HCT116 (cell line): ENCODE data around the gene TGM1. TPM values are rescaled to one million over a fixed set of nuclear protein-coding genes. Genes with fewer than 3 reads are reported as not detected.

ENCODE experiments used
- ATAC-seq: fragments of 200-7000 bp; cut with Tn5 transposase; 2 replicates; pipeline ENCODE4 v1.9.1; 2020; ENCODE audit warnings: mild to moderate bottlenecking, moderate library complexity
- BruUV-seq: library from RNA; stranded (reverse); fragments of 400-500 nt; replicated peaks from 2 replicates; lab custom pipeline; 2021; lab: Mats Ljungman, UMichigan
- CTCF ChIA-PET: fragments of 300-600 bp; sonication (Branson Sonifier 250); formaldehyde crosslinking; loops from one replicate; lab custom pipeline; 2021; ENCODE audit warnings: antibody characterized with exemption; lab: Charles Lee
- POLR2A ChIA-PET: fragments of 300-600, 350-600 bp; sonication (Branson Sonifier 250); formaldehyde crosslinking; loops from one replicate; lab custom pipeline; 2021; ENCODE audit warnings: antibody characterized with exemption; lab: Charles Lee
- RAD21 ChIA-PET, 2 experiments: fragments of 300-600 bp; sonication (Branson Sonifier 250); formaldehyde crosslinking; loops; one replicate each; lab custom pipeline; 2023; ENCODE audit warnings: low total read pairs in 2 of 2; ENCODE audit not compliant: uncharacterized antibody in 2 of 2, unreplicated experiment in 2 of 2, low non-redundant PET in 1 of 2; lab: Charles Lee
- DNase-seq: peaks from one replicate; pipeline ENCODE4 v3.0.0-alpha.2; 2010; ENCODE audit warnings: low read depth, low spot score
- H2AFZ ChIP-seq: fragments of 200-600 bp; shearing (Covaris generic), sonication (generic); 2 replicates; pipeline ENCODE4 v1.6.1; 2017; ENCODE audit warnings: low read depth, mixed run types, mixed read lengths, antibody characterized with exemption, low read length; ENCODE audit not compliant: poor library complexity, severe bottlenecking
- H3K27ac ChIP-seq: 2 replicates; pipeline ENCODE4 v1.5.1; 2012; ENCODE audit warnings: low read depth, low read length
- H3K27me3 ChIP-seq: fragments of 200-600 bp; sonication (generic); 2 replicates; pipeline ENCODE4 v1.6.1; 2016; ENCODE audit warnings: mixed run types, low read length, mixed read lengths; ENCODE audit not compliant: insufficient read depth
- H3K36me3 ChIP-seq, 2 experiments: fragments of 200-500 bp in 1 of 2; fragments of 200-600 bp in 1 of 2; sonication (Bioruptor generic) in 1 of 2; sonication (generic) in 1 of 2; 2 replicates each; pipeline versions ENCODE4 v1.5.1 to v1.6.1; 2014 to 2016; ENCODE audit warnings: low read length in 2 of 2, inconsistent platforms in 1 of 2, mixed read lengths in 1 of 2, mixed run types in 1 of 2; ENCODE audit not compliant: insufficient read depth in 2 of 2, control insufficient read depth in 1 of 2
- H3K4me1 ChIP-seq, 2 experiments: fragments of 200-600 bp in 1 of 2; sonication (generic) in 1 of 2; 2 replicates each; pipeline versions ENCODE4 v1.5.1 to v1.6.1; 2012 to 2017; ENCODE audit warnings: low read length in 2 of 2, inconsistent platforms in 1 of 2, mild to moderate bottlenecking in 1 of 2, mixed read lengths in 1 of 2, mixed run types in 1 of 2, moderate library complexity in 1 of 2; ENCODE audit not compliant: insufficient read depth in 2 of 2, control insufficient read depth in 1 of 2
- H3K4me2 ChIP-seq: fragments of 200-600 bp; sonication (generic); 2 replicates; pipeline ENCODE4 v1.6.1; 2017; ENCODE audit warnings: mixed run types, low read length, mixed read lengths
- H3K4me3 ChIP-seq, 2 experiments: fragments of 200-600 bp in 1 of 2; sonication (generic) in 1 of 2; replicated peaks in 1 of 2; 2 replicates each; pipeline ENCODE4 v1.5.1; 2011 to 2016; ENCODE audit warnings: low read length in 2 of 2, control low read depth in 1 of 2, low read depth in 1 of 2, mild to moderate bottlenecking in 1 of 2, mixed read lengths in 1 of 2, mixed run types in 1 of 2
- H3K79me2 ChIP-seq: fragments of 200-600 bp; sonication (generic); 2 replicates; pipeline ENCODE4 v1.6.1; 2017; ENCODE audit warnings: mild to moderate bottlenecking, mixed run types, low read length, moderate library complexity, mixed read lengths; ENCODE audit not compliant: insufficient read depth
- H3K9ac ChIP-seq: fragments of 200-600 bp; sonication (generic); 2 replicates; pipeline ENCODE4 v1.6.1; 2016; ENCODE audit warnings: low read length, mixed read lengths
- H3K9me2 ChIP-seq: fragments of 200-600 bp; sonication (generic), shearing (Covaris generic); 2 replicates; pipeline ENCODE4 v1.6.1; 2017; ENCODE audit warnings: mixed run types, mild to moderate bottlenecking, moderate library complexity; ENCODE audit not compliant: insufficient read depth
- H3K9me3 ChIP-seq, 2 experiments: fragments of 200-500 bp in 1 of 2; fragments of 200-600 bp in 1 of 2; sonication (Bioruptor generic) in 1 of 2; sonication (generic) in 1 of 2; 2 replicates each; pipeline ENCODE4 v1.6.1; 2014 to 2017; ENCODE audit warnings: low read length in 2 of 2, mixed read lengths in 2 of 2, inconsistent platforms in 1 of 2, low read depth in 1 of 2, mild to moderate bottlenecking in 1 of 2, mixed run types in 1 of 2, moderate library complexity in 1 of 2; ENCODE audit not compliant: control insufficient read depth in 1 of 2, insufficient read depth in 1 of 2
- H4K20me1 ChIP-seq: fragments of 200-600 bp; sonication (generic), shearing (Covaris generic); 2 replicates; pipeline ENCODE4 v1.6.1; 2017; ENCODE audit warnings: mixed run types, mild to moderate bottlenecking, moderate library complexity; ENCODE audit not compliant: insufficient read depth
- ATF3 ChIP-seq: IDR thresholded peaks from 2 replicates; pipeline ENCODE4 v1.6.1; 2012
- CBX3 ChIP-seq: IDR thresholded peaks from 2 replicates; pipeline ENCODE4 v1.6.1; 2012; ENCODE audit warnings: low read depth
- CEBPB ChIP-seq: IDR thresholded peaks from 2 replicates; pipeline ENCODE4 v1.6.1; 2012; ENCODE audit warnings: low read depth
- EGR1 ChIP-seq: IDR thresholded peaks from 2 replicates; pipeline ENCODE4 v1.6.1; 2012; ENCODE audit warnings: low read depth
- EZH2 ChIP-seq: fragments of 200-600 bp; sonication (generic); IDR thresholded peaks from 2 replicates; pipeline ENCODE4 v1.6.1; 2017; ENCODE audit warnings: antibody characterized with exemption, mixed run types
- EZH2phosphoT487 ChIP-seq: fragments of 200-600 bp; IDR thresholded peaks from 2 replicates; pipeline ENCODE4 v1.6.1; 2018; ENCODE audit warnings: antibody characterized with exemption, borderline replicate concordance
- FOSL1 ChIP-seq: IDR thresholded peaks from 2 replicates; pipeline ENCODE4 v1.6.1; 2012; ENCODE audit warnings: low read depth
- POLR2A ChIP-seq: IDR thresholded peaks from 2 replicates; pipeline ENCODE4 v1.7.0; 2011; ENCODE audit warnings: borderline replicate concordance; ENCODE audit not compliant: insufficient read depth, insufficient read length; ENCODE audit errors: extremely low read depth
- POLR2AphosphoS5 ChIP-seq: IDR thresholded peaks from 2 replicates; pipeline ENCODE4 v1.6.1; 2011; ENCODE audit warnings: mild to moderate bottlenecking, low read depth, low read length, moderate library complexity
- RAD21 ChIP-seq: IDR thresholded peaks from 2 replicates; pipeline ENCODE4 v1.6.1; 2012; ENCODE audit warnings: low read depth, mild to moderate bottlenecking
- SP1 ChIP-seq: IDR thresholded peaks from 2 replicates; pipeline ENCODE4 v1.6.1; 2012; ENCODE audit warnings: low read depth
- SRF ChIP-seq: IDR thresholded peaks from 2 replicates; pipeline ENCODE4 v1.6.1; 2012; ENCODE audit warnings: low read depth
- TCF7L2 ChIP-seq: IDR thresholded peaks from 2 replicates; pipeline ENCODE4 v1.7.0; 2011; ENCODE audit warnings: borderline replicate concordance, inconsistent platforms; ENCODE audit not compliant: insufficient read depth, insufficient read length; ENCODE audit errors: extremely low read depth
- ZFX ChIP-seq: fragments of 450-650 bp; IDR thresholded peaks from 2 replicates; pipeline ENCODE4 v1.6.1; 2017
- ZNF274 ChIP-seq: fragments of 200-500 bp; sonication (Bioruptor generic); IDR thresholded peaks from 2 replicates; pipeline ENCODE4 v1.6.1; 2014; ENCODE audit warnings: mild to moderate bottlenecking, low read depth, low read length, inconsistent platforms
- intact Hi-C: fragments of 100-400 bp; cut with micrococcal nuclease; formaldehyde crosslinking; loops from 2 replicates; pipeline ENCODE4 v1.10.0; 2022
- total RNA-seq: library from RNA; stranded (reverse); gene quantifications from one replicate; pipeline ENCODE4 v1.2.1, GENCODE V29; 2021; ENCODE audit not compliant: unreplicated experiment
- TF ChIP-seq, protein P1 (sequence below): IDR thresholded peaks from 2 replicates; pipeline ENCODE4 v1.6.1; 2012; ENCODE audit warnings: low read depth
- TF ChIP-seq, protein P2 (sequence below), 3 experiments: fragments of 200-600 bp in 1 of 3; sonication (generic) in 1 of 3; IDR thresholded peaks in 2 of 3; conservative IDR thresholded peaks in 1 of 3; 2 replicates each; pipeline ENCODE4 v1.5.1; 2012 to 2017; ENCODE audit warnings: low read depth in 2 of 3, low read length in 2 of 3, antibody characterized with exemption in 1 of 3, borderline replicate concordance in 1 of 3, control low read depth in 1 of 3, mild to moderate bottlenecking in 1 of 3, mixed read lengths in 1 of 3, mixed run types in 1 of 3, moderate library complexity in 1 of 3; ENCODE audit not compliant: insufficient read depth in 1 of 3
- TF ChIP-seq, protein P3 (sequence below): IDR thresholded peaks from 2 replicates; pipeline ENCODE4 v1.6.1; 2011; ENCODE audit warnings: mild to moderate bottlenecking, low read length, moderate library complexity; ENCODE audit not compliant: insufficient replicate concordance; ENCODE audit errors: extremely low read depth
- TF ChIP-seq, protein P4 (sequence below): IDR thresholded peaks from 2 replicates; pipeline ENCODE4 v1.6.1; 2012

Gene TGM1
- total RNA-seq, 1 experiment from 2014 or later: 5.6 TPM

DNA sequence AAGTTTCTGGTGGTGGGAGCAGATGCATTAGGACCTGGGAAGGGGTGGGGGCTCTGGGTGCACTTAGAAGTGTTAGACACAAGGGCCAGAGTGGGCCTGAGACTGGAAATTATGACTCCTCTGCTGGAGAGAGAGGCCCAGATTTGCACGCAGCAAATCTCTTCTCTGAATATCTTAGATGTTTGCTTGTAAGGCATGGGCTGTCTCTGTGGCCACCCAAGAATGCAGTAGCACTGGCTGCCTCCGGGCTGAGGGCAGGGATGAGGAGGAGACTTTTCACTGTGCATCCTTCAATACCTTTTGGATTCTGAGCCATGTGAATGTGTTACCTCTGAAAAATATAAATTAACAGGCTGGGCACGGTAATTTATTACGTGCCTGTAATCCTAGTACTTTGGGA, 22.4 kb upstream of the TGM1 start:
- no peak overlapping the region for H3K27ac ChIP-seq

More for the DNA sequence above, 22.4 kb upstream of the TGM1 start:
- intact Hi-C loops: no loop called here
- H3K4me1 ChIP-seq: no peaks in the 10 kb centered on the region
- no peak overlapping the region for H3K9ac ChIP-seq
- H3K79me2 ChIP-seq: no peaks in the 10 kb centered on the region
- no peak overlapping the region for H3K4me3 ChIP-seq
- no peaks in the 10 kb centered on the region for H3K9me2 ChIP-seq
- ChIA-PET RAD21 (no interaction called here), POLR2A (interaction anchor here (0.7 kb wide), 1 partner anchor 15 kb away, joined by 3 read pairs; no protein-coding TSS in a partner anchor), CTCF (no interaction called here)
- no peaks in the 10 kb centered on the region for H4K20me1 ChIP-seq
- no peaks in the 10 kb centered on the region for H3K27me3 ChIP-seq
- ATAC-seq (no peak), DNase-seq (no peak)
- no TSS peak for BruUV-seq
- TF ChIP-seq CBX3: no peak
- TF ChIP-seq EZH2: no peak
- no peak for TF ChIP-seq TCF7L2
- TF ChIP-seq, protein P1, sequence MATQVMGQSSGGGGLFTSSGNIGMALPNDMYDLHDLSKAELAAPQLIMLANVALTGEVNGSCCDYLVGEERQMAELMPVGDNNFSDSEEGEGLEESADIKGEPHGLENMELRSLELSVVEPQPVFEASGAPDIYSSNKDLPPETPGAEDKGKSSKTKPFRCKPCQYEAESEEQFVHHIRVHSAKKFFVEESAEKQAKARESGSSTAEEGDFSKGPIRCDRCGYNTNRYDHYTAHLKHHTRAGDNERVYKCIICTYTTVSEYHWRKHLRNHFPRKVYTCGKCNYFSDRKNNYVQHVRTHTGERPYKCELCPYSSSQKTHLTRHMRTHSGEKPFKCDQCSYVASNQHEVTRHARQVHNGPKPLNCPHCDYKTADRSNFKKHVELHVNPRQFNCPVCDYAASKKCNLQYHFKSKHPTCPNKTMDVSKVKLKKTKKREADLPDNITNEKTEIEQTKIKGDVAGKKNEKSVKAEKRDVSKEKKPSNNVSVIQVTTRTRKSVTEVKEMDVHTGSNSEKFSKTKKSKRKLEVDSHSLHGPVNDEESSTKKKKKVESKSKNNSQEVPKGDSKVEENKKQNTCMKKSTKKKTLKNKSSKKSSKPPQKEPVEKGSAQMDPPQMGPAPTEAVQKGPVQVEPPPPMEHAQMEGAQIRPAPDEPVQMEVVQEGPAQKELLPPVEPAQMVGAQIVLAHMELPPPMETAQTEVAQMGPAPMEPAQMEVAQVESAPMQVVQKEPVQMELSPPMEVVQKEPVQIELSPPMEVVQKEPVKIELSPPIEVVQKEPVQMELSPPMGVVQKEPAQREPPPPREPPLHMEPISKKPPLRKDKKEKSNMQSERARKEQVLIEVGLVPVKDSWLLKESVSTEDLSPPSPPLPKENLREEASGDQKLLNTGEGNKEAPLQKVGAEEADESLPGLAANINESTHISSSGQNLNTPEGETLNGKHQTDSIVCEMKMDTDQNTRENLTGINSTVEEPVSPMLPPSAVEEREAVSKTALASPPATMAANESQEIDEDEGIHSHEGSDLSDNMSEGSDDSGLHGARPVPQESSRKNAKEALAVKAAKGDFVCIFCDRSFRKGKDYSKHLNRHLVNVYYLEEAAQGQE: no peak
- TF ChIP-seq ZNF274: no peak
- TF ChIP-seq EGR1: no peak
- TF ChIP-seq, protein P2, sequence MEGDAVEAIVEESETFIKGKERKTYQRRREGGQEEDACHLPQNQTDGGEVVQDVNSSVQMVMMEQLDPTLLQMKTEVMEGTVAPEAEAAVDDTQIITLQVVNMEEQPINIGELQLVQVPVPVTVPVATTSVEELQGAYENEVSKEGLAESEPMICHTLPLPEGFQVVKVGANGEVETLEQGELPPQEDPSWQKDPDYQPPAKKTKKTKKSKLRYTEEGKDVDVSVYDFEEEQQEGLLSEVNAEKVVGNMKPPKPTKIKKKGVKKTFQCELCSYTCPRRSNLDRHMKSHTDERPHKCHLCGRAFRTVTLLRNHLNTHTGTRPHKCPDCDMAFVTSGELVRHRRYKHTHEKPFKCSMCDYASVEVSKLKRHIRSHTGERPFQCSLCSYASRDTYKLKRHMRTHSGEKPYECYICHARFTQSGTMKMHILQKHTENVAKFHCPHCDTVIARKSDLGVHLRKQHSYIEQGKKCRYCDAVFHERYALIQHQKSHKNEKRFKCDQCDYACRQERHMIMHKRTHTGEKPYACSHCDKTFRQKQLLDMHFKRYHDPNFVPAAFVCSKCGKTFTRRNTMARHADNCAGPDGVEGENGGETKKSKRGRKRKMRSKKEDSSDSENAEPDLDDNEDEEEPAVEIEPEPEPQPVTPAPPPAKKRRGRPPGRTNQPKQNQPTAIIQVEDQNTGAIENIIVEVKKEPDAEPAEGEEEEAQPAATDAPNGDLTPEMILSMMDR (IDR thresholded peaks at IDR 0.05 in 2 of 3, conservative IDR thresholded peaks at IDR 0.05 in 1 of 3; ENCODE audit: borderline replicate concordance in 1 of 3, insufficient read depth in 1 of 3, low read depth in 2 of 3, low read length in 2 of 3): no peak
- no peak for TF ChIP-seq RAD21
- TF ChIP-seq ATF3: no peak
- no peak for TF ChIP-seq EZH2phosphoT487
- TF ChIP-seq POLR2AphosphoS5: no peak
- no peak for TF ChIP-seq CEBPB
- TF ChIP-seq POLR2A: no peak
- TF ChIP-seq ZFX: no peak
- no peak for TF ChIP-seq SRF
- TF ChIP-seq, protein P3, sequence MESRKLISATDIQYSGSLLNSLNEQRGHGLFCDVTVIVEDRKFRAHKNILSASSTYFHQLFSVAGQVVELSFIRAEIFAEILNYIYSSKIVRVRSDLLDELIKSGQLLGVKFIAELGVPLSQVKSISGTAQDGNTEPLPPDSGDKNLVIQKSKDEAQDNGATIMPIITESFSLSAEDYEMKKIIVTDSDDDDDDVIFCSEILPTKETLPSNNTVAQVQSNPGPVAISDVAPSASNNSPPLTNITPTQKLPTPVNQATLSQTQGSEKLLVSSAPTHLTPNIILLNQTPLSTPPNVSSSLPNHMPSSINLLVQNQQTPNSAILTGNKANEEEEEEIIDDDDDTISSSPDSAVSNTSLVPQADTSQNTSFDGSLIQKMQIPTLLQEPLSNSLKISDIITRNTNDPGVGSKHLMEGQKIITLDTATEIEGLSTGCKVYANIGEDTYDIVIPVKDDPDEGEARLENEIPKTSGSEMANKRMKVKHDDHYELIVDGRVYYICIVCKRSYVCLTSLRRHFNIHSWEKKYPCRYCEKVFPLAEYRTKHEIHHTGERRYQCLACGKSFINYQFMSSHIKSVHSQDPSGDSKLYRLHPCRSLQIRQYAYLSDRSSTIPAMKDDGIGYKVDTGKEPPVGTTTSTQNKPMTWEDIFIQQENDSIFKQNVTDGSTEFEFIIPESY: no peak
- TF ChIP-seq FOSL1: no peak
- TF ChIP-seq, protein P4, sequence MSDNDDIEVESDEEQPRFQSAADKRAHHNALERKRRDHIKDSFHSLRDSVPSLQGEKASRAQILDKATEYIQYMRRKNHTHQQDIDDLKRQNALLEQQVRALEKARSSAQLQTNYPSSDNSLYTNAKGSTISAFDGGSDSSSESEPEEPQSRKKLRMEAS: no peak
- no peak for TF ChIP-seq SP1
- H3K4me2 ChIP-seq: no peak overlapping the region
- H3K36me3 ChIP-seq: peaks cover 3 to 4% of the 10 kb centered on the region in 2 experiments; a peak in 2 of 4 replicates
- H2AFZ ChIP-seq: no peak overlapping the region
- no peaks in the 10 kb centered on the region for H3K9me3 ChIP-seq
